Heart right ventricle (tissue), 16 donors: ENCODE measurements around the gene GADD45B. TPM values are rescaled to one million over a fixed set of nuclear protein-coding genes. Genes with fewer than 3 reads are reported as not detected.

Experiments
- ATAC-seq, 8 donors: fragments of 200-7000 bp; cut with Tn5 transposase; one replicate each; pipeline ENCODE4 v1.9.1; 2020; ENCODE audit warnings: mild to moderate bottlenecking in 8 of 8, moderate library complexity in 8 of 8, moderate number of reproducible peaks in 1 of 8
- DNase-seq, 2 donors: peaks; one replicate each; pipeline ENCODE4 v3.0.0-alpha.2; 2020
- H3K27ac ChIP-seq, 10 donors: fragments of 200-600 bp; sonication (generic) in 2 of 10; one replicate each; pipeline versions ENCODE4 v1.5.0 to v1.8.0; 2020 to 2022; ENCODE audit warnings: mild to moderate bottlenecking in 3 of 10
- H3K27me3 ChIP-seq, 7 donors: fragments of 200-600 bp; one replicate each; pipeline ENCODE4 v1.8.0; 2021 to 2022; ENCODE audit warnings: mild to moderate bottlenecking in 2 of 7
- H3K36me3 ChIP-seq, 9 donors: fragments of 200-600 bp; sonication (generic) in 1 of 9; one replicate each; pipeline versions ENCODE4 v1.5.0 to v1.8.0; 2020 to 2022; ENCODE audit warnings: mild to moderate bottlenecking in 2 of 9
- H3K4me1 ChIP-seq, 9 donors: fragments of 200-600 bp; sonication (generic) in 1 of 9; one replicate each; pipeline versions ENCODE4 v1.5.0 to v1.8.0; 2020 to 2022; ENCODE audit warnings: mild to moderate bottlenecking in 4 of 9
- H3K4me3 ChIP-seq, 10 donors: fragments of 200-600 bp; sonication (generic) in 2 of 10; one replicate each; pipeline versions ENCODE4 v1.5.0 to v1.8.0; 2020 to 2022; ENCODE audit warnings: mild to moderate bottlenecking in 7 of 10, moderate library complexity in 2 of 10
- H3K9me3 ChIP-seq, 11 donors: fragments of 200-600 bp in 10 of 11; sonication (generic) in 2 of 11; one replicate each; pipeline versions ENCODE4 v1.5.0 to v1.8.0; 2013 to 2022; ENCODE audit warnings: mild to moderate bottlenecking in 2 of 11, control low read depth in 1 of 11, moderate library complexity in 1 of 11
- WGBS, 2 donors: extraction: QIAGEN DNeasy Blood & Tissue Kit; methylation state at CpG; one replicate each; pipeline ENCODE4 v1.1.7; 2013; ENCODE audit warnings: inconsistent platforms in 1 of 2; 5-methylcytosine and 5-hydroxymethylcytosine counted together
- intact Hi-C, 10 donors: fragments of 100-400 bp; cut with DNase I; formaldehyde crosslinking; loops; one replicate each; pipeline versions ENCODE4 v1.11.1 to v1.14.2; 2022
- polyA plus RNA-seq, 2 donors: library from polyadenylated mRNA; stranded (reverse); fragments of 200-250 nt; gene quantifications; one replicate each; pipeline ENCODE4 v1.2.3, GENCODE V29; 2013
- total RNA-seq, 10 donors: library from RNA; stranded (reverse); fragmentation: NEBNext Ultra II Directional in 3 of 10; extraction: Animal tissue kit (Norgen Biotek cat#: 25700) in 3 of 10; gene quantifications; one replicate each; pipeline versions ENCODE4 v1.2.1 to v1.2.4, GENCODE V29; 2021 to 2023
- TF ChIP-seq, protein P1 (sequence below), 9 donors: fragments of 200-600 bp; sonication (generic) in 2 of 9; IDR thresholded peaks; one replicate each; pipeline versions ENCODE4 v1.5.0 to v1.8.0; 2021 to 2022; ENCODE audit warnings: antibody characterized with exemption in 9 of 9, mild to moderate bottlenecking in 5 of 9, moderate library complexity in 1 of 9
- donor health status: Arrhythmogenic right ventricular cardiomyopathy.
- donor health status: ischemic (EF 13 %, LVEDD 7.1; RV severe dilation, severe dysfunction).
- donor health status: healthy with polysubstance abuse.
- donor health status: DM: no; HTN: yes; CAD: no.
- donor health status: DM: no; HTN: no; CAD: no.
- donor health status: ischemic (EF 25% LVEDD 6.9; RV normal size, moderate dysfunction).
- donor health status: ischemic (EF 25% LVEDD 5.7; RV mildly dilated, moderate dysfunction).
- donor health status: healthy.
- donor health status: DM: yes; HTN: yes; CAD: no.
- donor health status: Ischemic cardiomyopathy.
- donor health status: ischemic (EF 35%, LVEDD 5.7; RV mildly dilated, moderate dysfunction).
- donor health status: nonischemic (EF 11% LVEDD 7.7; RV severe dilation, severe dysfunction).
- donor health status: DM: yes; HTN: yes; CAD: no.
- donor health status: PGD.
- donor health status: ischemic (EF 29% LVEDD 5.4; RV normal size, mild dysfunction).
- donor health status: nonischemic (EF 23%, LVEDD 6.1; RV moderate dilation, normal function).

The GADD45B gene
- total and polyA plus RNA-seq, 12 donors = 19.6 to 297 (median 37.8) TPM

DNA sequence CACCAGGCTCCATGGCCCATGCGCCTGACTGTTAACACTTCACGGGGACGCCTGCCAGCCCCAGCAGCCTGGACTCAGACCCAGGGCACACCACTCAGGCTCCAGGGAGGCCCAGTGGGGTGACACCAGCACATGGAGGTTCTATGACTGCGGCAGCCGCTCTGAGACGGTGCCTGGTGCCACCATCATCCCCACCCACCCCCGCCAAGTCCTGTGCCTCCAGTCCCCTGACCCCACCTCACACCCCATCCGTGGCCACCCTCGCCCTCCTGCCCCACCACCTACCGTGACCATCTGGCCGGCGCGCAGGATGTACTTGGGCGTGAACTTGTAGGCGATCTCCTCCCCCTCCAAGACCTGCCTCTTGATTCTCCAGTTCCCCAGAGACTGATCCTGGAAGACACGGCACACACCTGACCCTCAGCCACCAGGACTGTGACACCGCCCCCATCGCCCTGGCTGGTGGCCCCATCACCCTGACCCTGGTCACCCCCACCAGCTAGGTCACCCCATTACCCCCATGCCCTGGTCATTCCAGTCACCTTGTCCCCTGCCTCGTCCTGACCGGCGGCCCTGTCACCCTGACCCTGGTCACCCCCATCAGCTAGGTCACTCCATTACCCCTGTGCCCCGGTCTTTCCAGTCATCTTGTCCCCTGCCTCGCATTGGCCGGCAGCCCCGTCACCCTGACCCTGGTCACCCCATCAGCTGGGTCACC, 43.6 kb upstream of the GADD45B start:
- H3K36me3 ChIP-seq = peaks cover 0 to 54% (median 24%) of the 10 kb centered on the region in 9 donors
- intact Hi-C loops = no loop called here

DNA sequence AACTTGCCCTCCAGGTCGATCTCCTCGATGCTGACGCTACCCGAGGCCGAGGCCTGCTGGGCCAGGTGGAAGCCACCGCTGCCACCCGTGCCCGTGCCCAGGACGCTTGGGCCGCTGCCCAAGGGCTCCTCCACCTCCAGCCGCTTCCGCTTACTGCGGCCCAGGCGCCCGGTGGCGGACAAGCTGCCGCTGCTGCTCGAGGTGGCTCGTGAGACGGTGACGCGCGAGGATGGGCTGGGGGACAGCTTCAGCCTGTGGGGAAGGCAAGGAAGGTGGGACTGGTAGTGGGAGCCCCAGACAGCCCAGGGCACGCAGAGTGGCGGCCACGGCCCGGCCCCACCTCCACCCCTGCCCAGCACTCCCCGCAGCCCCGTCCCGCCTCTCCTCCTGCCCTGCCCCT, 42.1 kb upstream of the GADD45B start:
- ATAC-seq = no peak
- H3K9me3 ChIP-seq = no peaks in the 10 kb centered on the region
- intact Hi-C loops = no loop called here
- TF ChIP-seq, protein P1, sequence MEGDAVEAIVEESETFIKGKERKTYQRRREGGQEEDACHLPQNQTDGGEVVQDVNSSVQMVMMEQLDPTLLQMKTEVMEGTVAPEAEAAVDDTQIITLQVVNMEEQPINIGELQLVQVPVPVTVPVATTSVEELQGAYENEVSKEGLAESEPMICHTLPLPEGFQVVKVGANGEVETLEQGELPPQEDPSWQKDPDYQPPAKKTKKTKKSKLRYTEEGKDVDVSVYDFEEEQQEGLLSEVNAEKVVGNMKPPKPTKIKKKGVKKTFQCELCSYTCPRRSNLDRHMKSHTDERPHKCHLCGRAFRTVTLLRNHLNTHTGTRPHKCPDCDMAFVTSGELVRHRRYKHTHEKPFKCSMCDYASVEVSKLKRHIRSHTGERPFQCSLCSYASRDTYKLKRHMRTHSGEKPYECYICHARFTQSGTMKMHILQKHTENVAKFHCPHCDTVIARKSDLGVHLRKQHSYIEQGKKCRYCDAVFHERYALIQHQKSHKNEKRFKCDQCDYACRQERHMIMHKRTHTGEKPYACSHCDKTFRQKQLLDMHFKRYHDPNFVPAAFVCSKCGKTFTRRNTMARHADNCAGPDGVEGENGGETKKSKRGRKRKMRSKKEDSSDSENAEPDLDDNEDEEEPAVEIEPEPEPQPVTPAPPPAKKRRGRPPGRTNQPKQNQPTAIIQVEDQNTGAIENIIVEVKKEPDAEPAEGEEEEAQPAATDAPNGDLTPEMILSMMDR (IDR thresholded peaks at IDR 0.05) = no peak
- no peak overlapping the region for H3K27ac ChIP-seq
- H3K4me3 ChIP-seq = no peak overlapping the region
- peaks cover 0 to 68% (median 35%) of the 10 kb centered on the region in 9 donors for H3K36me3 ChIP-seq
- H3K27me3 ChIP-seq = no peaks in the 10 kb centered on the region
- WGBS, 2 donors = 95 to 96% methylated on average over 28 to 29 of the region's 30 CpGs
- peaks cover 0 to 8% (median under 1%) of the 10 kb centered on the region in 9 donors for H3K4me1 ChIP-seq
- no peak for DNase-seq

More for the DNA sequence above, 43.6 kb upstream of the GADD45B start:
- 96% methylated on average over 25 of the region's 25 CpGs for WGBS, 2 donors
- DNase-seq (no peak), ATAC-seq (no peak)
- Histone ChIP-seq H3K27ac (no peak overlapping the region), H3K4me1 (peaks cover 0 to 16% (median 11%) of the 10 kb centered on the region in 9 donors), H3K27me3 (no peaks in the 10 kb centered on the region), H3K4me3 (no peak overlapping the region), H3K9me3 (no peaks in the 10 kb centered on the region)
- TF ChIP-seq, protein P1 (IDR thresholded peaks at IDR 0.05) = no peak

DNA sequence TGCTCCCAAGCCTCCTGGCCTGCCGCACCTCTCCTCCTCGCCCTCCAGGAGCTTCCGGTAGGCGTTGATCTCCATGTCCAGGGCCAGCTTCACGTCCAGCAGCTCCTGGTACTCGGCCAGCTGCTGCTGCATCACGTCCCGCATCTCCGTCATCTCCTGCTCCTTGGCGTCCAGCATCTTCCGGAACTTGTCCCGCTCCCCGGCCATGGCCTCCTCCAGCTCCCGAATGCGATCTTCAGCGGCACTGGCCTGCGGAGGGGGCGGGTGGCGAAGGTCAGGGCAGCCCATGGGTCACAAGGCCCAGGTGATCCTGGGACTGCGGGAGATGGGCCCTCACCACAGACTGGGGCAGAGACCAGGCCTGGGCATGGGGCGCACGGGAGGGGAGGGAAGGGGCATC, 41.7 kb upstream of the GADD45B start:
- TF ChIP-seq, protein P1 (IDR thresholded peaks at IDR 0.05) = no peak
- no peak for ATAC-seq
- H3K36me3 ChIP-seq = peaks cover 0 to 68% (median 35%) of the 10 kb centered on the region in 9 donors

DNA sequence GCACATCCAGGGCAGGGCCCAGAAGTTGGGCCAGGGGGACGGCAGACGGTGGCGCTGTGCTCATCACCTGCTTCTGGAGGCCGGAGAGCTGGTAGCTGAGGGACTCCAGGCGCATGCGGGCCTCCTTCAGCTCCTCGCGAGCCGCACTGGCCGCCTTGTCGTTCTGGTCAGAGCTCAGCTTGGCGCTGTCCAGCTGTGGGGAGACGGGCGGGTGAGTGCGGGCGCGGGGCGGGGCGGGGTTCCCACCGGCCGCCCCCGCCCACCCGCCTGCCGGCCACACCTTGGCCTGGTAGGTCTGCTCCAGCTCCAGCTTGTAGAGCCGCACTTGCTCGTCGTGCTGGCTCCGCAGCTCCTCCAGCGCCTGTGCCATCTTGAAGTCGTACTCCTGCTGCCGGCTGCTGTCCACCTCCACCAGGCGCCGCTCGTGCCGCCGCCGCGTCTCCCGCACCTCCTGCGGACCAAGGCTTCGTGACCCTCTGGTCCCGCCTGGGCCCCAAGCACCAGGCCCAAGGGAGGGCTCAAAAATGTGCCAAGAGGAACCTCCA, 41.1 kb upstream of the GADD45B start:
- Histone ChIP-seq H3K4me1 (no peaks in the 10 kb centered on the region), H3K4me3 (no peak overlapping the region), H3K27me3 (no peaks in the 10 kb centered on the region), H3K9me3 (no peaks in the 10 kb centered on the region), H3K27ac (no peak overlapping the region), H3K36me3 (peaks cover 0 to 68% (median 35%) of the 10 kb centered on the region in 9 donors)
- TF ChIP-seq, protein P1 (IDR thresholded peaks at IDR 0.05) = no peak
- no peak for DNase-seq
- 96% methylated on average over 42 of the region's 42 CpGs for WGBS, 2 donors
- intact Hi-C loops = no loop called here
- no peak for ATAC-seq

More for the DNA sequence above, 41.7 kb upstream of the GADD45B start:
- no peak for DNase-seq
- Histone ChIP-seq H3K9me3 (no peaks in the 10 kb centered on the region), H3K4me3 (no peak overlapping the region), H3K4me1 (peaks cover 0 to 3% (median 0%) of the 10 kb centered on the region in 9 donors), H3K27me3 (no peaks in the 10 kb centered on the region), H3K27ac (no peak overlapping the region)
- 95% methylated on average over 22 of the region's 22 CpGs for WGBS, 2 donors
- intact Hi-C loops = no loop called here
